ENCODE data around the gene SLC35E1. TPM values are rescaled to one million over a fixed set of nuclear protein-coding genes. Genes with fewer than 3 reads are reported as not detected.

The SLC35E1 gene
- total RNA-seq, 1 experiment from 2014 or later, result 49.1 TPM

DNA sequence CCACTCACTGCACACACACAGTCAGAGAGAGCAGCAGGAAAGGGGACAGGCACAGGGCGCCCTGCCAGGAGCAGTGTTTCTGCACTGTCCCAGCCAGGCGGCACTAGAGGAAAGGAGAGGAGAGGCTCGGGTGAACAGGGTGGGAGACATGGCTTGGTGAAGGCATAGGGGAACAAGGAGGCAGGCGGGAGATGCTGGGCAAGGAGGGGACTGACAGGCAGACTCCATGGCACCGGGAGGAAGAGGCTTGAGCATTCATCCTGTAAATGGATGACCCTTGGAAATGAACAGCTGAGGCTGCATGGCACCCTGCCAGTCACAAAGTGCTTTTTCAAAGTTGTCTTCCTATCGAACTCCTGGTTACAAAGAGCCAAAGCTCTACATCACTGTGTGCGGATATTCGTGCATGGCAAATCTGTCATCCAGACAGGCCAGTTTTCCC lies 33.4 kb upstream of the SLC35E1 start:
- Histone ChIP-seq H3K4me1 (ENCODE audit: control insufficient read depth in 1 of 2, insufficient read depth in 2 of 2, low read length in 2 of 2) (peaks cover 3 to 5% of the 10 kb centered on the region in 2 experiments; a peak in 3 of 4 replicates), H3K4me3 (replicated peaks in 1 of 2; ENCODE audit: low read depth in 1 of 2, low read length in 2 of 2) (no peak overlapping the region), H3K36me3 (ENCODE audit: control insufficient read depth in 1 of 2, insufficient read depth in 2 of 2, low read length in 2 of 2) (no peaks in the 10 kb centered on the region), H3K27ac (ENCODE audit: low read depth, low read length) (no peak overlapping the region), H3K79me2 (ENCODE audit: insufficient read depth, low read length) (peaks cover 100% of the 10 kb centered on the region), H3K9me2 (ENCODE audit: insufficient read depth) (no peaks in the 10 kb centered on the region), H3K4me2 (ENCODE audit: low read length) (no peak overlapping the region), H3K27me3 (ENCODE audit: insufficient read depth, low read length) (no peaks in the 10 kb centered on the region), H3K9me3 (ENCODE audit: control insufficient read depth in 1 of 2, insufficient read depth in 1 of 2, low read depth in 1 of 2, low read length in 2 of 2) (no peaks in the 10 kb centered on the region), H3K9ac (ENCODE audit: low read length) (no peak overlapping the region), H2AFZ (ENCODE audit: low read depth, low read length, poor library complexity, severe bottlenecking) (no peak overlapping the region), H4K20me1 (ENCODE audit: insufficient read depth) (0 out of 2 replicates have a peak, but pooled peaks cover 5% of the 10 kb centered on the region)
- BruUV-seq (replicated peaks), result no TSS peak
- ATAC-seq, result no peak; the same call in 1 of the 2 replicates
- ChIA-PET POLR2A (no interaction called here), RAD21 (ENCODE audit: low non-redundant PET in 1 of 2, low total read pairs in 2 of 2, uncharacterized antibody in 2 of 2, unreplicated experiment in 2 of 2) (interaction anchor here in 1 of 2 experiments (0.5 kb wide), 1 partner anchor 93 kb away, joined by 5 read pairs; no protein-coding TSS in a partner anchor), CTCF (no interaction called here)
- intact Hi-C loops (cut with micrococcal nuclease), result no loop called here
- DNase-seq (ENCODE audit: low read depth, low spot score), result no peak
- TF ChIP-seq RAD21 (IDR thresholded peaks at IDR 0.05; ENCODE audit: low read depth) (no peak), TCF7L2 (IDR thresholded peaks at IDR 0.05; ENCODE audit: borderline replicate concordance, extremely low read depth, insufficient read depth, insufficient read length) (no peak), ATF3 (IDR thresholded peaks at IDR 0.05) (no peak), REST (IDR thresholded peaks at IDR 0.05; ENCODE audit: low read depth) (no peak), YY1 (IDR thresholded peaks at IDR 0.05; ENCODE audit: extremely low read depth, insufficient replicate concordance, low read depth, low read length) (no peak), SP1 (IDR thresholded peaks at IDR 0.05; ENCODE audit: low read depth) (no peak), SRF (IDR thresholded peaks at IDR 0.05; ENCODE audit: low read depth) (no peak), ZFX (IDR thresholded peaks at IDR 0.05) (no peak), CBX3 (IDR thresholded peaks at IDR 0.05; ENCODE audit: low read depth) (no peak), EZH2 (IDR thresholded peaks at IDR 0.05) (no peak), ZBTB33 (IDR thresholded peaks at IDR 0.05; ENCODE audit: extremely low read depth, insufficient replicate concordance, low read length) (no peak), EGR1 (IDR thresholded peaks at IDR 0.05; ENCODE audit: low read depth) (no peak), POLR2AphosphoS5 (IDR thresholded peaks at IDR 0.05; ENCODE audit: low read depth, low read length) (no peak)
- TF ChIP-seq, protein P1, sequence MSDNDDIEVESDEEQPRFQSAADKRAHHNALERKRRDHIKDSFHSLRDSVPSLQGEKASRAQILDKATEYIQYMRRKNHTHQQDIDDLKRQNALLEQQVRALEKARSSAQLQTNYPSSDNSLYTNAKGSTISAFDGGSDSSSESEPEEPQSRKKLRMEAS (IDR thresholded peaks at IDR 0.05), result no peak
